COLO668 (cell line): ENCODE results near the gene NPTN.

Experiments used
- DNase-seq: peaks from one replicate; lab custom pipeline; 2025; ENCODE audit not compliant: unreplicated experiment; lab: John Stamatoyannopoulos, UW

Gene NPTN

GRCh38 chr15:73522011-73522410 is 111.2 kb downstream of the NPTN start:
- DNase-seq, result no peak

GRCh38 chr15:73518876-73519733 is 114.1 kb downstream of the NPTN start:
- DNase-seq, result no peak

GRCh38 chr15:73518180-73518862 is 114.9 kb downstream of the NPTN start:
- DNase-seq, result no peak

DNA sequence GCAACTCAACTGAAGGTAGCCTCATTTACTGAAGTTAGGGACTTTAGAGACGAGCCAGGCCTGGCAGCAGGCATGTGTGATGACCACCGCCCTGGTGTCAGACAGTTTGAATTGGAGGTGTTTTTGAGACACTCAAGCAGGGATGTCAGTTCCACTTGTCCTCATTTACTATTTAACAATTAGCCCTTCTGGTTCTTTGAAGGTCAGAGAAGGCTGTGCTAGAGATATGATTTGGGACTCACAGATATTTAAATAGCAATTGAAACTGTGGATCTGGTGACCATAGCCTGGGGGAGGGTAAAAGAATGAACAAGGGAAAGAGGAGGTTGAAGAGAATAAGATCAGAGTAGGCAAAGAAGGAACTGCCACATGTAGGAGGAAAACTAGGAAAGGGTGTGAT is 115.6 kb downstream of the NPTN start:
- DNase-seq, result no peak

DNA sequence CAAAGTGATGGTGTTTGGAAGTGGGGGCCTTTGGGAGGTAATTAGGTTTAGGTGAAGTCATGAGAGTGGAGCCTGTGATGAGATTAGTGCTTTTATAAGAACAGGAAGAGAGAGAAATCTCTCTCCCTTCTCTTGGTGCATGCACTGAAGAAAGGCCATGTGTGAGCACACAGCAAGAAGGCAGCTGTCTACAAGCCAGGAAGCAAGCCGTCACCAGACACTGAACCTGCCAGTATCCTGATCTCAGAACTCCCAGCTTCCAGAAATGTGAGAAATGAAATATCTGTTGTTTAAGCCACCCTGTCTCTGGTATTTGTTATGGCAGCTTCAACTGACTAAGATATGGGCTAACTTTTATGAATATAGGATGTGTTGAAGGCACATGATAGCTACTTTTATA is 117.7 kb downstream of the NPTN start:
- DNase-seq, result no peak
